HG03060 (cell line): ENCODE data around the gene OR6S1.

Experiments used
- ATAC-seq: cut with Tn5 transposase; IDR thresholded peaks from one replicate; pipeline ENCODE4 v1.9.1; 2021; ENCODE audit warnings: low read depth, moderate number of reproducible peaks; ENCODE audit not compliant: unreplicated experiment

OR6S1 gene

GRCh38 chr14:20641591-20641990 is at the start of gene OR6S1:
Gene OR6S1 (minus strand): TSS chr14:20641691. CDS start chr14:20641691, 0 bp downstream.
- no peak for ATAC-seq

GRCh38 chr14:20690848-20691640 is 49.6 kb upstream of the OR6S1 start:
- ATAC-seq, result no peak

GRCh38 chr14:20688167-20688839 is 46.8 kb upstream of the OR6S1 start, which contains the start of gene ANG:
Gene ANG (plus strand): TSS chr14:20688764. CDS start chr14:20693565, 4,801 bp downstream.
- no peak for ATAC-seq

GRCh38 chr14:20687362-20688166 is 46.1 kb upstream of the OR6S1 start:
- no peak for ATAC-seq

GRCh38 chr14:20686386-20687143 is 45.1 kb upstream of the OR6S1 start:
- no peak for ATAC-seq

- ATAC-seq, result no peak
These were observed 43.4 kb upstream of the OR6S1 start for GRCh38 chr14:20684662-20685456.

GRCh38 chr14:20683891-20684661 is 42.6 kb upstream of the OR6S1 start, which contains the start of gene RNASE4:
Gene RNASE4 (plus strand): TSS chr14:20684560. CDS start chr14:20699372, 14,812 bp downstream.
- ATAC-seq, result peak; percentile 21

- peak; percentile 28 for ATAC-seq
These were observed 41.8 kb upstream of the OR6S1 start for GRCh38 chr14:20683125-20683890.

- ATAC-seq, result peak; percentile 8
These were observed 41.1 kb upstream of the OR6S1 start for GRCh38 chr14:20682435-20683124.

GRCh38 chr14:20682127-20682434 is 40.6 kb upstream of the OR6S1 start:
- ATAC-seq, result no peak

GRCh38 chr14:20681348-20682126 is 40.0 kb upstream of the OR6S1 start:
- ATAC-seq, result no peak

GRCh38 chr14:20680843-20681347 is 39.4 kb upstream of the OR6S1 start:
- ATAC-seq, result no peak

- no peak for ATAC-seq
These were observed 38.9 kb upstream of the OR6S1 start for GRCh38 chr14:20680363-20680762.

- ATAC-seq, result no peak
These were observed 38.4 kb upstream of the OR6S1 start for GRCh38 chr14:20679907-20680306.

- ATAC-seq, result no peak
These were observed 34.6 kb upstream of the OR6S1 start for GRCh38 chr14:20676072-20676471.

GRCh38 chr14:20675669-20676068 is 34.2 kb upstream of the OR6S1 start:
- no peak for ATAC-seq
